Endothelial cell of umbilical vein (primary cell): ENCODE data around the gene FUT8. TPM values are rescaled to one million over a fixed set of nuclear protein-coding genes. Genes with fewer than 3 reads are reported as not detected.

ENCODE experiments used
- BruUV-seq: library from RNA; stranded (reverse); fragments of 400-500 nt; replicated peaks from 2 replicates; lab custom pipeline; 2021; lab: Mats Ljungman, UMichigan
- CTCF ChIA-PET: fragments of 300-600, 350-600 bp; sonication (Branson Sonifier 250); formaldehyde crosslinking; loops from one replicate; lab custom pipeline; 2021; ENCODE audit warnings: antibody characterized with exemption, inconsistent platforms; lab: Charles Lee
- POLR2A ChIA-PET: fragments of 300-600, 350-600 bp; sonication (Branson Sonifier 250); formaldehyde crosslinking; loops from one replicate; lab custom pipeline; 2021; ENCODE audit warnings: antibody characterized with exemption, inconsistent platforms; lab: Charles Lee
- DNase-seq: peaks from one replicate; pipeline ENCODE4 v3.0.0-alpha.2; 2011; ENCODE audit warnings: low read depth, low spot score
- FAIRE-seq: peaks from 2 replicates; lab custom pipeline; 2011; peaks lifted over from hg19 to GRCh38; lab: Jason Lieb, UNC
- H2AFZ ChIP-seq: 2 replicates; pipeline ENCODE4 v1.6.0; 2012; ENCODE audit warnings: low read depth, low read length, control low read depth, inconsistent platforms
- H3K27ac ChIP-seq: 2 replicates; pipeline ENCODE4 v1.5.1; 2011; ENCODE audit warnings: low read depth, mild to moderate bottlenecking, control low read depth, low read length, moderate library complexity; ENCODE audit not compliant: insufficient read depth
- H3K27me3 ChIP-seq, 2 experiments: 2 replicates each; pipeline versions ENCODE4 v1.6.0 to v1.6.1; 2011; ENCODE audit warnings: low read length in 2 of 2, mixed read lengths in 1 of 2; ENCODE audit not compliant: control insufficient read depth in 2 of 2, insufficient read depth in 2 of 2
- H3K36me3 ChIP-seq, 2 experiments: 2 replicates in 1 of 2; 3 replicates in 1 of 2; pipeline ENCODE4 v1.5.1; 2011; ENCODE audit warnings: low read length in 2 of 2, mild to moderate bottlenecking in 1 of 2, moderate library complexity in 1 of 2; ENCODE audit not compliant: control insufficient read depth in 2 of 2, insufficient read depth in 2 of 2; ENCODE audit errors: extremely low read depth in 1 of 2
- H3K4me1 ChIP-seq: 3 replicates; pipeline ENCODE4 v1.5.1; 2011; ENCODE audit warnings: mild to moderate bottlenecking, low read length; ENCODE audit not compliant: control insufficient read depth, insufficient read depth; ENCODE audit errors: extremely low read depth
- H3K4me2 ChIP-seq: 2 replicates; pipeline ENCODE4 v1.6.1; 2011; ENCODE audit warnings: low read length, control low read depth, mixed read lengths; ENCODE audit not compliant: insufficient read depth
- H3K4me3 ChIP-seq, 3 experiments: fragments of 200-600 bp in 1 of 3; sonication (generic), shearing (Covaris generic) in 1 of 3; replicated peaks in 1 of 3; 2 replicates each; pipeline ENCODE4 v1.5.1; 2011 to 2016; ENCODE audit warnings: control low read depth in 3 of 3, low read length in 3 of 3, mild to moderate bottlenecking in 2 of 3, inconsistent platforms in 1 of 3, low read depth in 1 of 3, moderate library complexity in 1 of 3; ENCODE audit not compliant: insufficient read depth in 1 of 3
- H3K79me2 ChIP-seq: 2 replicates; pipeline ENCODE4 v1.6.0; 2012; ENCODE audit warnings: low read length, inconsistent platforms; ENCODE audit not compliant: control insufficient read depth, insufficient read depth
- H3K9ac ChIP-seq: replicated peaks from 2 replicates; pipeline ENCODE3; 2011; ENCODE audit warnings: low read length, control low read depth; ENCODE audit not compliant: insufficient read depth; ENCODE audit errors: extremely low read depth
- H3K9me1 ChIP-seq: replicated peaks from 3 replicates; pipeline ENCODE4 v1.6.0; 2011; ENCODE audit warnings: mild to moderate bottlenecking, low read length; ENCODE audit not compliant: control insufficient read depth, insufficient read depth; ENCODE audit errors: extremely low read depth
- H3K9me3 ChIP-seq: replicated peaks from 2 replicates; pipeline ENCODE4 v1.5.1; 2012; ENCODE audit warnings: low read length, inconsistent platforms; ENCODE audit not compliant: control insufficient read depth, insufficient read depth
- H4K20me1 ChIP-seq: replicated peaks from 2 replicates; pipeline ENCODE3; 2011; ENCODE audit warnings: mild to moderate bottlenecking, low read length; ENCODE audit not compliant: control insufficient read depth, insufficient read depth; ENCODE audit errors: extremely low read depth
- CTCF ChIP-seq, 2 donors: IDR thresholded peaks; 1 replicate in 1 of 2; 2 replicates in 1 of 2; pipeline ENCODE4 v1.5.1; 2011; ENCODE audit warnings: low read length in 2 of 2, mild to moderate bottlenecking in 2 of 2, moderate library complexity in 2 of 2, control low read depth in 1 of 2, inconsistent platforms in 1 of 2, low read depth in 1 of 2; ENCODE audit not compliant: insufficient read depth in 1 of 2; ENCODE audit errors: extremely low read depth in 1 of 2
- EZH2 ChIP-seq: IDR thresholded peaks from 2 replicates; pipeline ENCODE4 v1.6.1; 2012; ENCODE audit warnings: borderline replicate concordance, low read depth, mild to moderate bottlenecking, moderate library complexity, low read length, inconsistent platforms; ENCODE audit not compliant: severe bottlenecking
- FOS ChIP-seq: IDR thresholded peaks from 2 replicates; pipeline ENCODE4 v1.6.1; 2011; ENCODE audit warnings: mild to moderate bottlenecking, low read length, moderate library complexity, borderline replicate concordance; ENCODE audit not compliant: insufficient read depth
- GATA2 ChIP-seq: IDR thresholded peaks from 2 replicates; pipeline ENCODE4 v1.7.0; 2011; ENCODE audit warnings: low read depth, mild to moderate bottlenecking, moderate library complexity, mixed read lengths, low read length; ENCODE audit not compliant: insufficient read length, insufficient read depth
- JUN ChIP-seq: IDR thresholded peaks from 2 replicates; pipeline ENCODE4 v1.6.1; 2011; ENCODE audit warnings: borderline replicate concordance, low read depth; ENCODE audit not compliant: insufficient read length, insufficient read depth
- MAX ChIP-seq: IDR thresholded peaks from 2 replicates; pipeline ENCODE4 v1.6.1; 2011; ENCODE audit not compliant: insufficient read depth, insufficient read length
- MYC ChIP-seq: IDR thresholded peaks from one replicate; pipeline ENCODE4 v1.6.1; 2011; ENCODE audit warnings: mild to moderate bottlenecking, low read depth, low read length
- POLR2A ChIP-seq: IDR thresholded peaks from 2 replicates; pipeline ENCODE4 v1.6.1; 2012; ENCODE audit warnings: low read depth, mild to moderate bottlenecking, control low read depth, low read length
- POLR2AphosphoS5 ChIP-seq: IDR thresholded peaks from 2 replicates; pipeline ENCODE4 v1.6.1; 2012; ENCODE audit warnings: low read depth, mild to moderate bottlenecking, control low read depth, low read length, moderate library complexity; ENCODE audit not compliant: insufficient read depth
- dilution Hi-C: fragments of 300-500 bp; cut with MboI; formaldehyde crosslinking; loops from one replicate; pipeline ENCODE4 v1.15.0; 2019; ENCODE audit warnings: low sequenced_read_pairs; ENCODE audit not compliant: extremely low pct_ligation_motif_present
- intact Hi-C: fragments of 100-400 bp; cut with micrococcal nuclease; formaldehyde crosslinking; loops from one replicate; pipeline ENCODE4 v1.10.0; 2022
- polyA plus RNA-seq, 4 experiments: library from polyadenylated mRNA; depleted of rRNA in 3 of 4; stranded (reverse) in 3 of 4; unstranded in 1 of 4; fragments of >200 nt; gene quantifications; 2 replicates each; pipeline versions ENCODE4 v1.2.1 to v1.2.3, GENCODE V29; 2011 to 2012; ENCODE audit warnings: missing spikeins in 1 of 4
- total RNA-seq: library from RNA; stranded (reverse); gene quantifications from 2 replicates; pipeline ENCODE4 v1.2.3, GENCODE V29; 2021

Gene FUT8
- total and polyA plus RNA-seq, 2 donors (not counting 3 experiments of a cell fraction or from before 2014, with no cell fraction given), result 16.7 to 38.8 TPM

- Histone ChIP-seq H3K36me3 (no peaks in the 10 kb centered on the region), H3K9ac (no peak overlapping the region), H3K9me1 (no peaks in the 10 kb centered on the region), H3K27ac (no peak overlapping the region), H3K9me3 (no peaks in the 10 kb centered on the region), H3K4me3 (no peak overlapping the region), H3K27me3 (no peaks in the 10 kb centered on the region), H3K4me2 (no peak overlapping the region), H3K4me1 (no peaks in the 10 kb centered on the region), H3K79me2 (no peaks in the 10 kb centered on the region), H2AFZ (no peak overlapping the region), H4K20me1 (no peaks in the 10 kb centered on the region)
- dilution Hi-C loops, result no loop called here
- DNase-seq, result no peak
- POLR2A ChIA-PET, result interaction anchor here (0.7 kb wide), 1 partner anchor 140 kb away, joined by 3 read pairs; no protein-coding TSS in a partner anchor
- BruUV-seq, result no TSS peak
- FAIRE-seq, result no peak
- no peak for TF ChIP-seq POLR2AphosphoS5
- TF ChIP-seq CTCF (IDR thresholded peaks at IDR 0.05; ENCODE audit: extremely low read depth in 1 of 2, insufficient read depth in 1 of 2, low read depth in 1 of 2, low read length in 2 of 2), result no peak
- TF ChIP-seq GATA2, result no peak
- TF ChIP-seq MAX, result no peak
- no peak for TF ChIP-seq POLR2A
- TF ChIP-seq JUN, result no peak
- no peak for TF ChIP-seq EZH2
- TF ChIP-seq FOS, result no peak
- no peak for TF ChIP-seq MYC
- CTCF ChIA-PET, result interaction anchor here (0.7 to 1.3 kb wide), 4 partner anchors 19 to 205 kb away, joined by 3 to 5 read pairs (median 4); no protein-coding TSS in a partner anchor
- intact Hi-C loops, result no loop called here
Observed at GRCh38 chr14:65620195-65620594, 207.7 kb downstream of the FUT8 start.
